ENCODE data around the gene HK2. TPM values are rescaled to one million over a fixed set of nuclear protein-coding genes. Genes with fewer than 3 reads are reported as not detected.
"Not testable (repeated sequence)": the region's sequence is repeated elsewhere in the genome, so short reads cannot be mapped to it uniquely, and the experiment has no call there.

Gene HK2
- total RNA-seq, 1 donor from 2014 or later: 15.7 TPM

GRCh38 chr2:74855114-74855707, 21.3 kb downstream of the HK2 start:
- DNase-seq (ENCODE audit: low spot score); intact Hi-C loops (cut with DNase I); ATAC-seq: not testable (repeated sequence)

- ATAC-seq (no peak), DNase-seq (ENCODE audit: low spot score) (no peak)
- intact Hi-C loops (cut with DNase I): no loop called here
These were observed 22.2 kb downstream of the HK2 start for GRCh38 chr2:74856004-74856578.

GRCh38 chr2:74856599-74856998, 22.7 kb downstream of the HK2 start:
- intact Hi-C loops (cut with DNase I): no loop called here

GRCh38 chr2:74857215-74857614, 23.3 kb downstream of the HK2 start:
- intact Hi-C loops (cut with DNase I): no loop called here
- DNase-seq (ENCODE audit: low spot score) (no peak), ATAC-seq (no peak)

More at GRCh38 chr2:74856599-74856998, 22.7 kb downstream of the HK2 start:
- DNase-seq (ENCODE audit: low spot score) (no peak), ATAC-seq (no peak)

- no peak for DNase-seq (ENCODE audit: low spot score)
- intact Hi-C loops (cut with DNase I): no loop called here
- no peak for ATAC-seq
These were observed 23.8 kb downstream of the HK2 start for GRCh38 chr2:74857725-74858124.

GRCh38 chr2:74858281-74858680, 24.4 kb downstream of the HK2 start:
- intact Hi-C loops (cut with DNase I): no loop called here
- no peak for ATAC-seq

GRCh38 chr2:74860079-74860478, 26.2 kb downstream of the HK2 start:
- DNase-seq (ENCODE audit: low spot score) (no peak), ATAC-seq (no peak)
- intact Hi-C loops (cut with DNase I): no loop called here

More at GRCh38 chr2:74858281-74858680, 24.4 kb downstream of the HK2 start:
- DNase-seq (ENCODE audit: low spot score): no peak

GRCh38 chr2:74860521-74860920, 26.6 kb downstream of the HK2 start:
- intact Hi-C loops (cut with DNase I): no loop called here
- no peak for DNase-seq (ENCODE audit: low spot score)
- ATAC-seq: no peak

GRCh38 chr2:74861531-74861930, 27.6 kb downstream of the HK2 start:
- DNase-seq (ENCODE audit: low spot score): no peak
- ATAC-seq: no peak
- intact Hi-C loops (cut with DNase I): no loop called here

GRCh38 chr2:74862020-74862964, 28.4 kb downstream of the HK2 start:
- intact Hi-C loops (cut with DNase I): no loop called here
- no peak for DNase-seq (ENCODE audit: low spot score)
- ATAC-seq: no peak

- ATAC-seq (no peak), DNase-seq (ENCODE audit: low spot score) (no peak)
- intact Hi-C loops (cut with DNase I): no loop called here
These were observed 29.9 kb downstream of the HK2 start for GRCh38 chr2:74863802-74864248.

GRCh38 chr2:74864728-74865722, 31.1 kb downstream of the HK2 start:
- ATAC-seq (peak; percentile 15), DNase-seq (ENCODE audit: low spot score) (no peak)
- intact Hi-C loops (cut with DNase I): no loop called here

- intact Hi-C loops (cut with DNase I): no loop called here
These were observed 32.1 kb downstream of the HK2 start for GRCh38 chr2:74865770-74866674.

GRCh38 chr2:74867841-74868658, 34.1 kb downstream of the HK2 start:
- intact Hi-C loops (cut with DNase I): no loop called here
- DNase-seq (ENCODE audit: low spot score): no peak

More at GRCh38 chr2:74865770-74866674, 32.1 kb downstream of the HK2 start:
- DNase-seq (ENCODE audit: low spot score) (no peak), ATAC-seq (no peak)

GRCh38 chr2:74869517-74869916, 35.6 kb downstream of the HK2 start:
- intact Hi-C loops (cut with DNase I): no loop called here
- ATAC-seq: no peak
- no peak for DNase-seq (ENCODE audit: low spot score)

More at GRCh38 chr2:74867841-74868658, 34.1 kb downstream of the HK2 start:
- ATAC-seq: peak; percentile 15

GRCh38 chr2:74870951-74871350, 37.0 kb downstream of the HK2 start:
- intact Hi-C loops (cut with DNase I): no loop called here
- no peak for ATAC-seq

GRCh38 chr2:74871414-74871813, 37.5 kb downstream of the HK2 start:
- intact Hi-C loops (cut with DNase I): no loop called here
- DNase-seq (ENCODE audit: low spot score) (no peak), ATAC-seq (no peak)

More at GRCh38 chr2:74870951-74871350, 37.0 kb downstream of the HK2 start:
- no peak for DNase-seq (ENCODE audit: low spot score)
